GM13977 (cell line): ENCODE results near the gene EDIL3.

Experiments used
- DNase-seq: peaks from one replicate; pipeline ENCODE4 v3.0.0; 2012; ENCODE audit warnings: low spot score
- in situ Hi-C: fragments of 300-500 bp; cut with MboI; formaldehyde crosslinking; loops from one replicate; pipeline ENCODE4 v1.12.0; 2022; ENCODE audit warnings: low sequenced_read_pairs, low pct_unique_long_range_greater_than_20kb, mixed read lengths, inconsistent platforms; ENCODE audit not compliant: unreplicated experiment
- TF ChIP-seq, protein P1 (sequence below): IDR thresholded peaks from 2 replicates; pipeline ENCODE4 v1.5.1; 2012; ENCODE audit warnings: mild to moderate bottlenecking, control low read depth; ENCODE audit not compliant: insufficient read depth; ENCODE audit errors: extremely low read depth, missing control alignments

The EDIL3 gene

DNA sequence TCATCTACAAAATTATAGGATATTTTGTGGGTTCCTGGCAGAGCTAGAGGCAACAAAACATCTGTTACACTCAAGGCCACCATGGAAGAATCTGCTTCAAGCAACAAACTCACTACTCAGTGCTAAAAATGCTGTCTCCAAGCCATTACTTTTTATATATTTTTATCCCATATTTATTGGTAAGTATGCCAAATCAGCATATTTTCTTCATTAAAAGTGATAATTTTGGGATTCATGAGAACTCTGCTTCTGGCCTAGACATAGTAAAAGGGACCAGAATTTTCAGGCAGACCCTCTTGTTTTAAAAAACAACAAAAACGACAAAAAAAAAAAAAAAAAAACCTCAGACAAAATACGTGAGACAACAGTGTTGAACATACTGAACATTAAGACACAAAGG, 236.0 kb downstream of the EDIL3 start:
- in situ Hi-C loops, result no loop called here
- DNase-seq, result no peak
- TF ChIP-seq, protein P1, sequence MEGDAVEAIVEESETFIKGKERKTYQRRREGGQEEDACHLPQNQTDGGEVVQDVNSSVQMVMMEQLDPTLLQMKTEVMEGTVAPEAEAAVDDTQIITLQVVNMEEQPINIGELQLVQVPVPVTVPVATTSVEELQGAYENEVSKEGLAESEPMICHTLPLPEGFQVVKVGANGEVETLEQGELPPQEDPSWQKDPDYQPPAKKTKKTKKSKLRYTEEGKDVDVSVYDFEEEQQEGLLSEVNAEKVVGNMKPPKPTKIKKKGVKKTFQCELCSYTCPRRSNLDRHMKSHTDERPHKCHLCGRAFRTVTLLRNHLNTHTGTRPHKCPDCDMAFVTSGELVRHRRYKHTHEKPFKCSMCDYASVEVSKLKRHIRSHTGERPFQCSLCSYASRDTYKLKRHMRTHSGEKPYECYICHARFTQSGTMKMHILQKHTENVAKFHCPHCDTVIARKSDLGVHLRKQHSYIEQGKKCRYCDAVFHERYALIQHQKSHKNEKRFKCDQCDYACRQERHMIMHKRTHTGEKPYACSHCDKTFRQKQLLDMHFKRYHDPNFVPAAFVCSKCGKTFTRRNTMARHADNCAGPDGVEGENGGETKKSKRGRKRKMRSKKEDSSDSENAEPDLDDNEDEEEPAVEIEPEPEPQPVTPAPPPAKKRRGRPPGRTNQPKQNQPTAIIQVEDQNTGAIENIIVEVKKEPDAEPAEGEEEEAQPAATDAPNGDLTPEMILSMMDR, result no peak

DNA sequence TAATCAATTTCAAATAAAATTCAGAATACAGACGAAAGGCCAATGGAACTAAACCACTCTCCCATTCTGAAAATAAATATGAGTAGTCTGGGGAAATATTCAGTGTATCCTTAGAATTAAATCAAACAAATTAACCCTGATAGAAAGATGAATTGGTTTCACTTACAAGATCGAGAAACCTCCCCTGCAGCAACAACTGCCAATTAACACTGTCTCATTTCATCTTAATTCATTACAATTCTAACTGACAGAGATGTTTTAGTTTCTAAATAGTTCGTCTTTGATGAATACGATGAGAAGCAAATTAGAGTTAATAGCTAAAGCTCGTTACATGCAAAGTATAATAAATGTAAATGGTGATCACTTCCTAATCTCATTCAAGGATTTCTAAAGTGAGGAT, 247.1 kb downstream of the EDIL3 start:
- in situ Hi-C loops, result no loop called here
- TF ChIP-seq, protein P1, result no peak
- no peak for DNase-seq

DNA sequence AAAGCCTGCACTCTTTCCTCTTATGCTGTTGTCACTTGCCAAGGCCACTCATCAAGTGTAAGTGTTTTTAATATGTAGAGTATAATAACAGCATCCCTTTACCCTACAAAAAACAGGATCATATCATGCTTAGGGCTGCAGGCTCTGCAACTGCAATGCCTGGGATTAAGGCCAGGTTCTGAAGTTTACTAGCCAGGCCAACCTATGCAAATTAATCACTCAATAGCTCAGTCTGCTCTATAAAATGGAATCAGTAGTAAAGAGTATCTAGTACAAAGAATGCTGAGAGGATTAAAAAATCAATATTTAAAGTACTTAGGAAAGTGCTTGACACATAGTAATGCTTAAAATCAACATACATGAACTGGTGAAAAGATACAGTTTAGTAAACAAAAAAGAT, 253.3 kb downstream of the EDIL3 start:
- no peak for DNase-seq
- in situ Hi-C loops, result no loop called here
- TF ChIP-seq, protein P1, result no peak

GRCh38 chr5:84130006-84130580, 254.6 kb downstream of the EDIL3 start:
- in situ Hi-C loops, result no loop called here

GRCh38 chr5:84125216-84125615, 259.5 kb downstream of the EDIL3 start:
- TF ChIP-seq, protein P1, result no peak
- no peak for DNase-seq
- in situ Hi-C loops, result no loop called here

More at GRCh38 chr5:84130006-84130580, 254.6 kb downstream of the EDIL3 start:
- DNase-seq, result no peak
- TF ChIP-seq, protein P1, result no peak

DNA sequence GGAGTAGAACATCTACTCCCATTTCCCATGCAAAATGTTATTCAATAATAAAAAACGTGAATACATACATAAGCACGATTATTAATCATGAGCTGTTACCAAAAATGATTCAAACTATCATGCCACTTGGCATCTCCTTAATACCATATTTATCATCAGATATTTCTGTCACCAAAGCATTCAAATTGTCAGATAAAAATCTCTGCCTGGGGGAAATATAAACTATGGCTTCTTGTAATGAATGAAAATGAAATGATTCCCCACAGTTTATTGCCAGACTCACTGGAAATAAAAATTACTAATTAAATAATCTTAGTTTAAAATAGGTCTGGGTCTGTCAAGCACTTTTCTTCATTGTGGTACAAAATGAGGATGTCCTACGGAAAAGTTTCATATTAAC, 265.4 kb downstream of the EDIL3 start:
- TF ChIP-seq, protein P1, result no peak
- in situ Hi-C loops, result no loop called here
- DNase-seq, result no peak
